ENCODE measurements around the gene LSM3.

The LSM3 gene

GRCh38 chr3:14200276-14200675, 21.7 kb downstream of the LSM3 start:
- DNase-seq (ENCODE audit: low read depth in 2 of 2, low spot score in 1 of 2) = no peak

GRCh38 chr3:14200841-14201240, 22.2 kb downstream of the LSM3 start:
- DNase-seq (ENCODE audit: low read depth in 2 of 2, low spot score in 1 of 2) = no peak

- no peak for DNase-seq (ENCODE audit: low read depth in 2 of 2, low spot score in 1 of 2)
Measured at GRCh38 chr3:14201940-14202684, 23.5 kb downstream of the LSM3 start.

GRCh38 chr3:14202874-14203520, 24.4 kb downstream of the LSM3 start:
- no peak for DNase-seq (ENCODE audit: low read depth in 2 of 2, low spot score in 1 of 2)

GRCh38 chr3:14203521-14204079, 25.0 kb downstream of the LSM3 start:
- no peak for DNase-seq (ENCODE audit: low read depth in 2 of 2, low spot score in 1 of 2)

GRCh38 chr3:14204515-14205284, 26.1 kb downstream of the LSM3 start:
- DNase-seq (ENCODE audit: low read depth in 2 of 2, low spot score in 1 of 2) = no peak

- DNase-seq (ENCODE audit: low read depth in 2 of 2, low spot score in 1 of 2) = no peak
Measured at GRCh38 chr3:14206548-14207177, 28.0 kb downstream of the LSM3 start.

- DNase-seq (ENCODE audit: low read depth in 2 of 2, low spot score in 1 of 2) = no peak
Measured at GRCh38 chr3:14208168-14208567, 29.6 kb downstream of the LSM3 start.

- no peak for DNase-seq (ENCODE audit: low read depth in 2 of 2, low spot score in 1 of 2)
Measured at GRCh38 chr3:14208977-14209394, 30.4 kb downstream of the LSM3 start.

GRCh38 chr3:14209581-14210289, 31.1 kb downstream of the LSM3 start:
- no peak for DNase-seq (ENCODE audit: low read depth in 2 of 2, low spot score in 1 of 2)

GRCh38 chr3:14210290-14210688, 31.7 kb downstream of the LSM3 start:
- DNase-seq (ENCODE audit: low read depth in 2 of 2, low spot score in 1 of 2) = no peak

GRCh38 chr3:14210843-14211594, 32.4 kb downstream of the LSM3 start:
- no peak for DNase-seq (ENCODE audit: low read depth in 2 of 2, low spot score in 1 of 2)

- DNase-seq (ENCODE audit: low read depth in 2 of 2, low spot score in 1 of 2) = no peak
Measured at GRCh38 chr3:14211621-14212020, 33.0 kb downstream of the LSM3 start.

GRCh38 chr3:14212032-14212431, 33.4 kb downstream of the LSM3 start:
- no peak for DNase-seq (ENCODE audit: low read depth in 2 of 2, low spot score in 1 of 2)

- no peak for DNase-seq (ENCODE audit: low read depth in 2 of 2, low spot score in 1 of 2)
Measured at GRCh38 chr3:14213066-14213774, 34.6 kb downstream of the LSM3 start.

- no peak for DNase-seq (ENCODE audit: low read depth in 2 of 2, low spot score in 1 of 2)
Measured at GRCh38 chr3:14214764-14215163, 36.1 kb downstream of the LSM3 start.

- peak in 1 of 2 donors; percentile 20 for DNase-seq (ENCODE audit: low read depth in 2 of 2, low spot score in 1 of 2)
Measured at GRCh38 chr3:14216257-14217048, 37.8 kb downstream of the LSM3 start.

- no peak for DNase-seq (ENCODE audit: low read depth in 2 of 2, low spot score in 1 of 2)
Measured at GRCh38 chr3:14218355-14218754, 39.7 kb downstream of the LSM3 start.
